GM23338 (cell line): ENCODE measurements around the gene STPG2. TPM values are rescaled to one million over a fixed set of nuclear protein-coding genes. Genes with fewer than 3 reads are reported as not detected.
A peak's percentile ranks its signal among the peaks of the same experiment; 100 is the strongest.

Experiments used
- ATAC-seq: fragments of 200-7000 bp; cut with Tn5 transposase; 3 replicates; pipeline ENCODE4 v1.9.1; 2020
- DNase-seq: peaks from one replicate; pipeline ENCODE4 v3.0.0-alpha.2; 2015; ENCODE audit warnings: low spot score
- H2AFZ ChIP-seq: fragments of 200-600 bp; sonication (generic); 2 replicates; pipeline ENCODE4 v1.8.0; 2016; ENCODE audit warnings: antibody characterized with exemption, mild to moderate bottlenecking, moderate library complexity
- H3F3A ChIP-seq: fragments of 200-600 bp; sonication (generic); replicated peaks from 2 replicates; pipeline ENCODE4 v1.8.0; 2017; ENCODE audit warnings: antibody characterized with exemption, mixed run types, low read depth
- H3K27ac ChIP-seq: fragments of 200-600 bp; sonication (generic); 2 replicates; pipeline ENCODE4 v1.6.1; 2016; ENCODE audit warnings: low read depth
- H3K27me3 ChIP-seq: fragments of 200-600 bp; sonication (generic); 2 replicates; pipeline ENCODE4 v1.8.0; 2016; ENCODE audit warnings: mild to moderate bottlenecking, mixed run types, moderate library complexity; ENCODE audit not compliant: insufficient read depth
- H3K36me3 ChIP-seq: fragments of 200-600 bp; sonication (generic); 2 replicates; pipeline ENCODE4 v1.8.0; 2016; ENCODE audit warnings: mild to moderate bottlenecking; ENCODE audit not compliant: insufficient read depth
- H3K4me1 ChIP-seq: fragments of 200-600 bp; sonication (generic); 2 replicates; pipeline ENCODE4 v1.8.0; 2016; ENCODE audit warnings: mild to moderate bottlenecking, moderate library complexity; ENCODE audit not compliant: insufficient read depth
- H3K4me2 ChIP-seq: fragments of 200-600 bp; sonication (generic); 2 replicates; pipeline ENCODE4 v1.7.1; 2017; ENCODE audit warnings: mixed run types
- H3K4me3 ChIP-seq: fragments of 200-600 bp; sonication (generic); 2 replicates; pipeline ENCODE4 v1.6.1; 2016; ENCODE audit warnings: mixed run types
- H3K79me2 ChIP-seq: fragments of 200-600 bp; sonication (generic); replicated peaks from 2 replicates; pipeline ENCODE4 v1.8.0; 2017; ENCODE audit warnings: mild to moderate bottlenecking; ENCODE audit not compliant: insufficient read depth
- H3K9me2 ChIP-seq: fragments of 200-600 bp; sonication (generic); 2 replicates; pipeline ENCODE4 v1.8.0; 2017; ENCODE audit not compliant: insufficient read depth
- H4K20me1 ChIP-seq: fragments of 200-600 bp; sonication (generic); replicated peaks from 2 replicates; pipeline ENCODE4 v1.8.0; 2017; ENCODE audit warnings: mild to moderate bottlenecking; ENCODE audit not compliant: insufficient read depth
- H3K27ac Mint-ChIP-seq: 2 replicates; pipeline ENCODE4 v1.8.0; 2020; ENCODE audit warnings: inconsistent platforms, mild to moderate bottlenecking, moderate library complexity, mixed read lengths
- H3K27me3 Mint-ChIP-seq: 3 replicates; pipeline ENCODE4 v1.8.0; 2022; ENCODE audit warnings: low read depth, mild to moderate bottlenecking, moderate library complexity, mixed read lengths, inconsistent platforms; ENCODE audit not compliant: insufficient read depth, poor library complexity
- H3K36me3 Mint-ChIP-seq: 3 replicates; pipeline ENCODE4 v1.8.0; 2021; ENCODE audit warnings: low read depth, mild to moderate bottlenecking, inconsistent platforms, moderate library complexity, mixed read lengths
- H3K4me1 Mint-ChIP-seq: 3 replicates; pipeline ENCODE4 v1.8.0; 2020; ENCODE audit warnings: mild to moderate bottlenecking, inconsistent platforms, mixed read lengths
- H3K4me3 Mint-ChIP-seq: 3 replicates; pipeline ENCODE4 v1.8.0; 2021; ENCODE audit warnings: moderate library complexity, mild to moderate bottlenecking, inconsistent platforms, mixed read lengths
- H3K9me3 Mint-ChIP-seq: 3 replicates; pipeline ENCODE4 v1.8.0; 2020; ENCODE audit warnings: moderate library complexity, mild to moderate bottlenecking, inconsistent platforms, mixed read lengths
- CREB1 ChIP-seq: fragments of 250-450 bp; sonication (Bioruptor Pico); IDR thresholded peaks from 2 replicates; pipeline ENCODE4 v1.5.0; 2020; ENCODE audit warnings: low read depth, mild to moderate bottlenecking, moderate library complexity
- EZH2 ChIP-seq: fragments of 200-600 bp; sonication (generic); IDR thresholded peaks from one replicate; pipeline ENCODE4 v1.8.0; 2017; ENCODE audit warnings: antibody characterized with exemption, mild to moderate bottlenecking, low read depth; ENCODE audit not compliant: unreplicated experiment
- JUNB ChIP-seq: IDR thresholded peaks from one replicate; pipeline ENCODE4 v1.6.1; 2016; ENCODE audit warnings: antibody characterized with exemption; ENCODE audit not compliant: unreplicated experiment
- NANOG ChIP-seq: IDR thresholded peaks from 2 replicates; pipeline ENCODE4 v1.6.1; 2016; ENCODE audit warnings: antibody characterized with exemption, borderline replicate concordance
- POLR2AphosphoS5 ChIP-seq: IDR thresholded peaks from 2 replicates; pipeline ENCODE4 v1.6.1; 2016; ENCODE audit warnings: antibody characterized with exemption, low read depth
- STAT1 ChIP-seq: IDR thresholded peaks from one replicate; pipeline ENCODE4 v1.6.1; 2016; ENCODE audit warnings: antibody characterized with exemption; ENCODE audit not compliant: unreplicated experiment
- ZNF331 ChIP-seq: fragments of 250-450 bp; sonication (Bioruptor Pico); IDR thresholded peaks from 2 replicates; pipeline ENCODE4 v1.5.0; 2020; ENCODE audit warnings: low read depth, mild to moderate bottlenecking, moderate library complexity
- long read RNA-seq: library from polyadenylated mRNA; unstranded; transcript quantifications from one replicate; pipeline ENCODE4 v2.0.0, GENCODE V29; 2020; ENCODE audit not compliant: unreplicated experiment
- polyA plus RNA-seq: library from polyadenylated mRNA; unstranded; fragments of >200 nt; fragmentation: Nextera tagmentation; extraction: Ambion mirVana; gene quantifications from 2 replicates; pipeline ENCODE4 v1.2.1, GENCODE V29; 2016
- total RNA-seq: library from RNA; depleted of rRNA; stranded (reverse); fragments of >200 nt; shearing (Covaris generic); gene quantifications from 2 replicates; pipeline ENCODE4 v1.2.3, GENCODE V29; 2014; rRNA removed
- TF ChIP-seq, protein P1 (sequence below), 2 experiments: fragments of 200-600 bp in 1 of 2; sonication (generic) in 1 of 2; conservative IDR thresholded peaks; 2 replicates each; pipeline versions ENCODE4 v1.5.1 to v1.6.1; 2016 to 2017; ENCODE audit warnings: antibody characterized with exemption in 2 of 2, low read depth in 2 of 2, mild to moderate bottlenecking in 2 of 2, moderate library complexity in 1 of 2

The STPG2 gene
- total RNA-seq (0.17 TPM in 1 of 2 replicates, not detected in the other), polyA plus RNA-seq (0.14 and 0.32 TPM in 2 replicates)
- long read RNA-seq, partial matches to known transcripts = 0 of 1 reads
- long read RNA-seq, other reads (novel, unspliced or antisense) = 1 of 1 reads

DNA sequence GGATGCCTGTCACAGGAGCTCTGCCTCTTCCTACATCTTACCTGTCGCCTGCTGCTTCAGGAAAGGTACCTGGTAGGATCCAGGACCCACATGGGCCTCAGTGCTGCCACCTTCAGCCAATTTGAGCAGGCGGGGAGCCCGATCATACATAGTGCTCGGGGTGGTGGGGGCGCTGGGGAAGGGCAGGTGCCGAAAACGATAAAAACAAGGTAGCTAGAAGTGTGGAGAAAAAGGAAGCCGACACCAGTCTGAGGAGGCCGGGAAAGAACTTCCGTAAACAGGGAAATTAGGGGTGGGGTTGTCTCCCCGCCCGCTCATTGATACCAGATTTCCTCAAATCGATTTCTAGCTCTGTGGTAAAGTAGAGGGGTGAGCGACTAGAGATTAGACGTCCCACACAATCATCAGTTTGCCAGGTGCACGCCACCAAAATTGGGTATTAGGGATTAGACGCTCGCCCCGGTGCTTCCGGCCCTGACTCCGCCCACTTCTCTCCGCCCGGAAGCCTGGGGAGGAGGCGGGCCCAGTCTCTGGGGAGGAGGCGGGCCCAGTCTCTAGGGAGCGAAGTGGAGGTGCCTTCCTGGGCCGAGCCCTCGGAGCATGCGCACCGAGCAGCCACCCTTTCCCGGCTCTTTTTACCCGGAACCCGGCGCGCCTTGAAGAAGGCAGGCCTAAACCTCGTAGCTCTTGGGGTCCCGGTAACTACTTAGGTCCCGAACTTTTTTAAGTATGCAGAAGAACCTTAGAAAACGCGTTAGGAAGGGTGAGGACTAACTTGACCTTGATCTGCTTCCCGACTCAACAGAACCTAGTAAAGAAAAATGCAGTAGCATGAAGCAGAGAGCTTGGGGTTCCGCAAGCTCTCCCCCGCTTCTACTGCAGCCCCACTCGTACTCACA lies at the start of gene STPG2:
STPG2 (minus strand) TSS at position 476 of the 899 bp plus-strand sequence.
- Mint-ChIP-seq H3K4me1 (peaks cover 14% of the 10 kb centered on the region), H3K9me3 (no peaks in the 10 kb centered on the region), H3K27ac (peak within 1 kb of the TSS; percentile 98), H3K4me3 (peak within 1 kb of the TSS; percentile 93), H3K27me3 (peaks cover 3% of the 10 kb centered on the region), H3K36me3 (no peaks in the 10 kb centered on the region)
- no peaks in the 10 kb centered on the region for H3F3A ChIP-seq
- H3K27me3 ChIP-seq = no peaks in the 10 kb centered on the region
- H4K20me1 ChIP-seq = no peaks in the 10 kb centered on the region
- peak within 1 kb of the TSS; percentile 97 for H3K27ac ChIP-seq
- H2AFZ ChIP-seq = peak within 1 kb of the TSS; percentile 93
- H3K4me3 ChIP-seq = peak within 1 kb of the TSS; percentile 68
- H3K36me3 ChIP-seq = no peaks in the 10 kb centered on the region
- no peaks in the 10 kb centered on the region for H3K9me2 ChIP-seq
- TF ChIP-seq, protein P1, sequence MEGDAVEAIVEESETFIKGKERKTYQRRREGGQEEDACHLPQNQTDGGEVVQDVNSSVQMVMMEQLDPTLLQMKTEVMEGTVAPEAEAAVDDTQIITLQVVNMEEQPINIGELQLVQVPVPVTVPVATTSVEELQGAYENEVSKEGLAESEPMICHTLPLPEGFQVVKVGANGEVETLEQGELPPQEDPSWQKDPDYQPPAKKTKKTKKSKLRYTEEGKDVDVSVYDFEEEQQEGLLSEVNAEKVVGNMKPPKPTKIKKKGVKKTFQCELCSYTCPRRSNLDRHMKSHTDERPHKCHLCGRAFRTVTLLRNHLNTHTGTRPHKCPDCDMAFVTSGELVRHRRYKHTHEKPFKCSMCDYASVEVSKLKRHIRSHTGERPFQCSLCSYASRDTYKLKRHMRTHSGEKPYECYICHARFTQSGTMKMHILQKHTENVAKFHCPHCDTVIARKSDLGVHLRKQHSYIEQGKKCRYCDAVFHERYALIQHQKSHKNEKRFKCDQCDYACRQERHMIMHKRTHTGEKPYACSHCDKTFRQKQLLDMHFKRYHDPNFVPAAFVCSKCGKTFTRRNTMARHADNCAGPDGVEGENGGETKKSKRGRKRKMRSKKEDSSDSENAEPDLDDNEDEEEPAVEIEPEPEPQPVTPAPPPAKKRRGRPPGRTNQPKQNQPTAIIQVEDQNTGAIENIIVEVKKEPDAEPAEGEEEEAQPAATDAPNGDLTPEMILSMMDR (conservative IDR thresholded peaks at IDR 0.05; ENCODE audit: low read depth in 2 of 2) = peak; percentile 67 to 80
- TF ChIP-seq POLR2AphosphoS5 (peak; percentile 84), STAT1 (no peak), NANOG (no peak)
- no peaks in the 10 kb centered on the region for H3K79me2 ChIP-seq
- ATAC-seq (peak; percentile 96), DNase-seq (peak; percentile 97)
- peak within 1 kb of the TSS; percentile 80 for H3K4me2 ChIP-seq
- H3K4me1 ChIP-seq = peaks cover 19% of the 10 kb centered on the region

GRCh38 chr4:98185279-98185678 lies 42.0 kb upstream of the STPG2 start:
- TF ChIP-seq JUNB (no peak), ZNF331 (CRISPR knock-in tag) (no peak), EZH2 (no peak), CREB1 (no peak)
- Histone ChIP-seq H3K27me3 (no peaks in the 10 kb centered on the region), H3K79me2 (no peaks in the 10 kb centered on the region), H3F3A (no peaks in the 10 kb centered on the region), H2AFZ (no peak overlapping the region), H3K36me3 (no peaks in the 10 kb centered on the region), H3K4me1 (no peaks in the 10 kb centered on the region), H3K9me2 (no peaks in the 10 kb centered on the region), H3K4me2 (no peak overlapping the region), H3K27ac (no peak overlapping the region), H3K4me3 (no peak overlapping the region), H4K20me1 (no peaks in the 10 kb centered on the region)
- Mint-ChIP-seq H3K4me3 (no peak overlapping the region), H3K36me3 (0 out of 3 replicates have a peak, but pooled peaks cover 3% of the 10 kb centered on the region), H3K4me1 (no peaks in the 10 kb centered on the region), H3K9me3 (peaks cover 5% of the 10 kb centered on the region; the same call in 1 of the 3 replicates), H3K27me3 (no peaks in the 10 kb centered on the region), H3K27ac (no peak overlapping the region)
- no peak for ATAC-seq
- no peak for DNase-seq
